AG09319 (cell line): Measurements from ENCODE around the gene CNTNAP5.
A peak's percentile ranks its signal among the peaks of the same experiment; 100 is the strongest.

Experiments
- DNase-seq: peaks from one replicate; pipeline ENCODE4 v3.0.0-alpha.2; 2010; ENCODE audit warnings: low read depth; ENCODE audit errors: extremely low read depth
- CTCF ChIP-seq: IDR thresholded peaks from 2 replicates; pipeline ENCODE4 v1.5.1; 2011; ENCODE audit warnings: low read depth, mild to moderate bottlenecking, inconsistent platforms, low read length, moderate library complexity

The CNTNAP5 gene

GRCh38 chr2:124778076-124778475, 753.0 kb downstream of the CNTNAP5 start:
- no peak for DNase-seq
- no peak for TF ChIP-seq CTCF

- TF ChIP-seq CTCF: no peak
- DNase-seq: no peak
Observed at GRCh38 chr2:124796647-124797046, 771.6 kb downstream of the CNTNAP5 start.

GRCh38 chr2:124797049-124797448, 772.0 kb downstream of the CNTNAP5 start:
- no peak for TF ChIP-seq CTCF
- DNase-seq: no peak

GRCh38 chr2:124798551-124798950, 773.5 kb downstream of the CNTNAP5 start:
- DNase-seq: no peak
- no peak for TF ChIP-seq CTCF

GRCh38 chr2:124804014-124804940, 779.2 kb downstream of the CNTNAP5 start:
- TF ChIP-seq CTCF: peak; percentile 19
- DNase-seq: no peak

GRCh38 chr2:124805060-124805459, 780.0 kb downstream of the CNTNAP5 start:
- DNase-seq: no peak
- TF ChIP-seq CTCF: no peak

GRCh38 chr2:124810132-124810531, 785.0 kb downstream of the CNTNAP5 start:
- no peak for TF ChIP-seq CTCF
- no peak for DNase-seq
